Measurements from ENCODE around the gene LRRC31. TPM values are rescaled to one million over a fixed set of nuclear protein-coding genes. Genes with fewer than 3 reads are reported as not detected.

The LRRC31 gene
- total and polyA plus RNA-seq, 4 donors = 0.53 to 5.3 (median 1.7) TPM

DNA sequence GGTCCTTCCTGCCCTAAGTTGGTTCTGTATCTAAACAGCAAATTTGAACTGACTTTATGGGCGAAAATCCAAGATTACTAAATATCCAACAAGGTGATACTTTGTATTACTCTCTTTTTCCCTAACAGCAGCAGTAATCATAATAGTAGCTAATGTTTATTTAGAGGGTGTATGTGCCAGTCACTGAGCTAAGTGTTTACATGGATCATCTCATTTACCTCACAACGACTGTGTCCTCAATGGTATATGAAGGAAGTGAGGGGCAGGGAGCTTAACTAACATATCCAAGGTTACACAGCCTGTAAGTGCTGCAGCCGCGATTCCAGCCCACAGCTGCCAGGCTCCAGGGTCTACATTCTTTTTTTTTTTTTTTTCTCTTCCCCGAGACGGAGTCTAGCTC lies 46.8 kb downstream of the LRRC31 start:
- Histone ChIP-seq H3K27ac (ENCODE audit: low read depth in 1 of 2, low read length in 2 of 2) (no peak overlapping the region), H3K36me3 (ENCODE audit: control insufficient read depth in 4 of 4, insufficient read depth in 3 of 4, low read depth in 1 of 4, low read length in 3 of 4) (no peaks in the 10 kb centered on the region), H3K4me3 (ENCODE audit: low read depth in 1 of 3, low read length in 3 of 3) (no peak overlapping the region), H3K9me3 (ENCODE audit: control insufficient read depth in 4 of 4, low read length in 3 of 4) (no peaks in the 10 kb centered on the region), H3K4me1 (ENCODE audit: control insufficient read depth in 4 of 4, insufficient read depth in 4 of 4, low read length in 3 of 4) (no peaks in the 10 kb centered on the region), H3K27me3 (ENCODE audit: control insufficient read depth in 4 of 4, insufficient read depth in 4 of 4, low read length in 3 of 4) (no peaks in the 10 kb centered on the region), H3K9ac (ENCODE audit: low read depth in 1 of 2, low read length in 2 of 2) (no peak overlapping the region)
- TF ChIP-seq, protein P1, sequence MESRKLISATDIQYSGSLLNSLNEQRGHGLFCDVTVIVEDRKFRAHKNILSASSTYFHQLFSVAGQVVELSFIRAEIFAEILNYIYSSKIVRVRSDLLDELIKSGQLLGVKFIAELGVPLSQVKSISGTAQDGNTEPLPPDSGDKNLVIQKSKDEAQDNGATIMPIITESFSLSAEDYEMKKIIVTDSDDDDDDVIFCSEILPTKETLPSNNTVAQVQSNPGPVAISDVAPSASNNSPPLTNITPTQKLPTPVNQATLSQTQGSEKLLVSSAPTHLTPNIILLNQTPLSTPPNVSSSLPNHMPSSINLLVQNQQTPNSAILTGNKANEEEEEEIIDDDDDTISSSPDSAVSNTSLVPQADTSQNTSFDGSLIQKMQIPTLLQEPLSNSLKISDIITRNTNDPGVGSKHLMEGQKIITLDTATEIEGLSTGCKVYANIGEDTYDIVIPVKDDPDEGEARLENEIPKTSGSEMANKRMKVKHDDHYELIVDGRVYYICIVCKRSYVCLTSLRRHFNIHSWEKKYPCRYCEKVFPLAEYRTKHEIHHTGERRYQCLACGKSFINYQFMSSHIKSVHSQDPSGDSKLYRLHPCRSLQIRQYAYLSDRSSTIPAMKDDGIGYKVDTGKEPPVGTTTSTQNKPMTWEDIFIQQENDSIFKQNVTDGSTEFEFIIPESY (IDR thresholded peaks at IDR 0.05) = no peak
- TF ChIP-seq EGR1 (IDR thresholded peaks at IDR 0.05; ENCODE audit: low read depth in 2 of 2) (no peak), JUND (IDR thresholded peaks at IDR 0.05) (no peak), RXRA (IDR thresholded peaks at IDR 0.05) (no peak), NR2F2 (IDR thresholded peaks at IDR 0.05) (no peak), HNF4G (IDR thresholded peaks at IDR 0.05) (no peak), RAD21 (IDR thresholded peaks at IDR 0.05) (no peak), FOXA2 (IDR thresholded peaks at IDR 0.05) (no peak), YY1 (IDR thresholded peaks at IDR 0.05) (no peak)
- TF ChIP-seq, protein P2, sequence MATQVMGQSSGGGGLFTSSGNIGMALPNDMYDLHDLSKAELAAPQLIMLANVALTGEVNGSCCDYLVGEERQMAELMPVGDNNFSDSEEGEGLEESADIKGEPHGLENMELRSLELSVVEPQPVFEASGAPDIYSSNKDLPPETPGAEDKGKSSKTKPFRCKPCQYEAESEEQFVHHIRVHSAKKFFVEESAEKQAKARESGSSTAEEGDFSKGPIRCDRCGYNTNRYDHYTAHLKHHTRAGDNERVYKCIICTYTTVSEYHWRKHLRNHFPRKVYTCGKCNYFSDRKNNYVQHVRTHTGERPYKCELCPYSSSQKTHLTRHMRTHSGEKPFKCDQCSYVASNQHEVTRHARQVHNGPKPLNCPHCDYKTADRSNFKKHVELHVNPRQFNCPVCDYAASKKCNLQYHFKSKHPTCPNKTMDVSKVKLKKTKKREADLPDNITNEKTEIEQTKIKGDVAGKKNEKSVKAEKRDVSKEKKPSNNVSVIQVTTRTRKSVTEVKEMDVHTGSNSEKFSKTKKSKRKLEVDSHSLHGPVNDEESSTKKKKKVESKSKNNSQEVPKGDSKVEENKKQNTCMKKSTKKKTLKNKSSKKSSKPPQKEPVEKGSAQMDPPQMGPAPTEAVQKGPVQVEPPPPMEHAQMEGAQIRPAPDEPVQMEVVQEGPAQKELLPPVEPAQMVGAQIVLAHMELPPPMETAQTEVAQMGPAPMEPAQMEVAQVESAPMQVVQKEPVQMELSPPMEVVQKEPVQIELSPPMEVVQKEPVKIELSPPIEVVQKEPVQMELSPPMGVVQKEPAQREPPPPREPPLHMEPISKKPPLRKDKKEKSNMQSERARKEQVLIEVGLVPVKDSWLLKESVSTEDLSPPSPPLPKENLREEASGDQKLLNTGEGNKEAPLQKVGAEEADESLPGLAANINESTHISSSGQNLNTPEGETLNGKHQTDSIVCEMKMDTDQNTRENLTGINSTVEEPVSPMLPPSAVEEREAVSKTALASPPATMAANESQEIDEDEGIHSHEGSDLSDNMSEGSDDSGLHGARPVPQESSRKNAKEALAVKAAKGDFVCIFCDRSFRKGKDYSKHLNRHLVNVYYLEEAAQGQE (IDR thresholded peaks at IDR 0.05) = no peak
- TF ChIP-seq, protein P3, sequence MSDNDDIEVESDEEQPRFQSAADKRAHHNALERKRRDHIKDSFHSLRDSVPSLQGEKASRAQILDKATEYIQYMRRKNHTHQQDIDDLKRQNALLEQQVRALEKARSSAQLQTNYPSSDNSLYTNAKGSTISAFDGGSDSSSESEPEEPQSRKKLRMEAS (IDR thresholded peaks at IDR 0.05) = no peak
- TF ChIP-seq, protein P4, sequence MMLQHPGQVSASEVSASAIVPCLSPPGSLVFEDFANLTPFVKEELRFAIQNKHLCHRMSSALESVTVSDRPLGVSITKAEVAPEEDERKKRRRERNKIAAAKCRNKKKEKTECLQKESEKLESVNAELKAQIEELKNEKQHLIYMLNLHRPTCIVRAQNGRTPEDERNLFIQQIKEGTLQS (IDR thresholded peaks at IDR 0.05) = no peak
- 78% methylated on average over 6 of the region's 6 CpGs for WGBS
- no peak for DNase-seq (ENCODE audit: low spot score)

DNA sequence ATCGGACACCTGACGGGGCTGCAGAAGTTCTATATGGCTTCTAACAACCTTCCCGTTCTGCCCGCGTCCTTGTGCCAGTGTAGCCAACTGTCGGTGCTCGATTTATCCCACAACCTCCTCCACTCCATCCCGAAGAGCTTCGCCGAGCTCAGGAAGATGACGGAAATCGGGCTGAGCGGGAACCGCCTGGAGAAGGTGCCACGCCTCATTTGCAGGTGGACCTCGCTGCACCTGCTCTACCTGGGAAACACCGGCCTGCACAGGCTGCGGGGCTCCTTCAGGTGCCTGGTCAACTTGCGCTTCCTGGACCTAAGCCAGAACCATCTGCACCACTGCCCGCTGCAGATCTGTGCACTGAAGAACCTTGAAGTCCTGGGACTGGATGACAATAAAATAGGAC lies 47.2 kb downstream of the LRRC31 start:
- Histone ChIP-seq H3K27me3 (ENCODE audit: control insufficient read depth in 4 of 4, insufficient read depth in 4 of 4, low read length in 3 of 4) (no peaks in the 10 kb centered on the region), H3K4me1 (ENCODE audit: control insufficient read depth in 4 of 4, insufficient read depth in 4 of 4, low read length in 3 of 4) (no peaks in the 10 kb centered on the region), H3K9ac (ENCODE audit: low read depth in 1 of 2, low read length in 2 of 2) (no peak overlapping the region), H3K27ac (ENCODE audit: low read depth in 1 of 2, low read length in 2 of 2) (no peak overlapping the region), H3K4me3 (ENCODE audit: low read depth in 1 of 3, low read length in 3 of 3) (no peak overlapping the region), H3K36me3 (ENCODE audit: control insufficient read depth in 4 of 4, insufficient read depth in 3 of 4, low read depth in 1 of 4, low read length in 3 of 4) (no peaks in the 10 kb centered on the region), H3K9me3 (ENCODE audit: control insufficient read depth in 4 of 4, low read length in 3 of 4) (no peaks in the 10 kb centered on the region)
- DNase-seq (ENCODE audit: low spot score) = no peak
- 93% methylated on average over 20 of the region's 20 CpGs for WGBS
- TF ChIP-seq GABPA (IDR thresholded peaks at IDR 0.05 in 1 of 2, conservative IDR thresholded peaks at IDR 0.05 in 1 of 2) (no peak), JUND (IDR thresholded peaks at IDR 0.05) (no peak), HNF4A (conservative IDR thresholded peaks at IDR 0.05) (no peak), RAD21 (IDR thresholded peaks at IDR 0.05) (no peak), FOXA1 (IDR thresholded peaks at IDR 0.05) (no peak), RXRA (IDR thresholded peaks at IDR 0.05) (no peak), HNF4G (IDR thresholded peaks at IDR 0.05) (no peak), SP1 (IDR thresholded peaks at IDR 0.05) (no peak), EGR1 (IDR thresholded peaks at IDR 0.05; ENCODE audit: low read depth in 2 of 2) (no peak), TAF1 (conservative IDR thresholded peaks at IDR 0.05) (no peak), NR2F2 (IDR thresholded peaks at IDR 0.05) (no peak)
- TF ChIP-seq, protein P5, sequence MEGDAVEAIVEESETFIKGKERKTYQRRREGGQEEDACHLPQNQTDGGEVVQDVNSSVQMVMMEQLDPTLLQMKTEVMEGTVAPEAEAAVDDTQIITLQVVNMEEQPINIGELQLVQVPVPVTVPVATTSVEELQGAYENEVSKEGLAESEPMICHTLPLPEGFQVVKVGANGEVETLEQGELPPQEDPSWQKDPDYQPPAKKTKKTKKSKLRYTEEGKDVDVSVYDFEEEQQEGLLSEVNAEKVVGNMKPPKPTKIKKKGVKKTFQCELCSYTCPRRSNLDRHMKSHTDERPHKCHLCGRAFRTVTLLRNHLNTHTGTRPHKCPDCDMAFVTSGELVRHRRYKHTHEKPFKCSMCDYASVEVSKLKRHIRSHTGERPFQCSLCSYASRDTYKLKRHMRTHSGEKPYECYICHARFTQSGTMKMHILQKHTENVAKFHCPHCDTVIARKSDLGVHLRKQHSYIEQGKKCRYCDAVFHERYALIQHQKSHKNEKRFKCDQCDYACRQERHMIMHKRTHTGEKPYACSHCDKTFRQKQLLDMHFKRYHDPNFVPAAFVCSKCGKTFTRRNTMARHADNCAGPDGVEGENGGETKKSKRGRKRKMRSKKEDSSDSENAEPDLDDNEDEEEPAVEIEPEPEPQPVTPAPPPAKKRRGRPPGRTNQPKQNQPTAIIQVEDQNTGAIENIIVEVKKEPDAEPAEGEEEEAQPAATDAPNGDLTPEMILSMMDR (IDR thresholded peaks at IDR 0.05; ENCODE audit: low read depth, low read length, missing input control) = no peak
- TF ChIP-seq, protein P4 (IDR thresholded peaks at IDR 0.05) = no peak
- TF ChIP-seq, protein P2 (IDR thresholded peaks at IDR 0.05) = no peak
- TF ChIP-seq, protein P1 (IDR thresholded peaks at IDR 0.05) = no peak
